Spleen (tissue), 7 donors: ENCODE measurements around the gene CEP170.

Experiments
- CTCF ChIP-seq, 11 experiments: fragments of 200-600 bp in 7 of 11; fragments of 450-650 bp in 4 of 11; sonication (generic) in 4 of 11; IDR thresholded peaks in 8 of 11; conservative IDR thresholded peaks in 3 of 11; 1 replicate in 7 of 11; 2 replicates in 4 of 11; pipeline versions ENCODE4 v1.4.0 to v1.8.0; 2016 to 2021; ENCODE audit warnings: antibody characterized with exemption in 11 of 11, inconsistent platforms in 4 of 11, mild to moderate bottlenecking in 1 of 11
- POLR2A ChIP-seq, 3 donors: fragments of 450-650 bp; IDR thresholded peaks; one replicate each; pipeline ENCODE4 v1.5.1; 2017; ENCODE audit warnings: antibody characterized with exemption in 3 of 3, mild to moderate bottlenecking in 1 of 3
- donor health status: DM: no; HTN: no; CAD: no; lungs with moderate emphysema.
- donor health status: DM: no; HTN: no; CAD: no.
- donor health status: DM: no; HTN: no; CAD: no.

GRCh38 chr1:243275316-243275715, 20.2 kb upstream of the CEP170 start:
- no peak for TF ChIP-seq POLR2A (IDR thresholded peaks at IDR 0.05)
- TF ChIP-seq CTCF (IDR thresholded peaks at IDR 0.05 in 8 of 11, conservative IDR thresholded peaks at IDR 0.05 in 3 of 11): no peak
